ENCODE results near the gene KCNMB2. TPM values are rescaled to one million over a fixed set of nuclear protein-coding genes. Genes with fewer than 3 reads are reported as not detected.

Gene KCNMB2
- total and polyA plus RNA-seq, 2 donors (not counting 1 experiment from before 2014, with no cell fraction given): 0.17 TPM; not detected in 1

GRCh38 chr3:178762385-178762784 is 226.1 kb downstream of the KCNMB2 start:
- H3K4me2 ChIP-seq (ENCODE audit: extremely low read depth, insufficient read depth, low read length): no peak overlapping the region
- H3K4me1 ChIP-seq (ENCODE audit: control insufficient read depth, extremely low read depth, insufficient read depth, low read length): no peaks in the 10 kb centered on the region
- H2AFZ ChIP-seq (ENCODE audit: low read length): no peak overlapping the region
- H3K36me3 ChIP-seq (ENCODE audit: control insufficient read depth, insufficient read depth, low read length): no peaks in the 10 kb centered on the region
- no peaks in the 10 kb centered on the region for H3K79me2 ChIP-seq (ENCODE audit: control insufficient read depth, insufficient read depth, low read length)
- DNase-seq (ENCODE audit: low read depth in 2 of 2): no peak
- TF ChIP-seq, protein P1, sequence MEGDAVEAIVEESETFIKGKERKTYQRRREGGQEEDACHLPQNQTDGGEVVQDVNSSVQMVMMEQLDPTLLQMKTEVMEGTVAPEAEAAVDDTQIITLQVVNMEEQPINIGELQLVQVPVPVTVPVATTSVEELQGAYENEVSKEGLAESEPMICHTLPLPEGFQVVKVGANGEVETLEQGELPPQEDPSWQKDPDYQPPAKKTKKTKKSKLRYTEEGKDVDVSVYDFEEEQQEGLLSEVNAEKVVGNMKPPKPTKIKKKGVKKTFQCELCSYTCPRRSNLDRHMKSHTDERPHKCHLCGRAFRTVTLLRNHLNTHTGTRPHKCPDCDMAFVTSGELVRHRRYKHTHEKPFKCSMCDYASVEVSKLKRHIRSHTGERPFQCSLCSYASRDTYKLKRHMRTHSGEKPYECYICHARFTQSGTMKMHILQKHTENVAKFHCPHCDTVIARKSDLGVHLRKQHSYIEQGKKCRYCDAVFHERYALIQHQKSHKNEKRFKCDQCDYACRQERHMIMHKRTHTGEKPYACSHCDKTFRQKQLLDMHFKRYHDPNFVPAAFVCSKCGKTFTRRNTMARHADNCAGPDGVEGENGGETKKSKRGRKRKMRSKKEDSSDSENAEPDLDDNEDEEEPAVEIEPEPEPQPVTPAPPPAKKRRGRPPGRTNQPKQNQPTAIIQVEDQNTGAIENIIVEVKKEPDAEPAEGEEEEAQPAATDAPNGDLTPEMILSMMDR (conservative IDR thresholded peaks at IDR 0.05 in 1 of 2, IDR thresholded peaks at IDR 0.05 in 1 of 2; ENCODE audit: low read depth in 1 of 2, low read length in 2 of 2): no peak
- no peak for TF ChIP-seq EZH2 (IDR thresholded peaks at IDR 0.05; ENCODE audit: low read length, missing control alignments)
- no peaks in the 10 kb centered on the region for H3K27me3 ChIP-seq (ENCODE audit: control insufficient read depth, insufficient read depth, low read length)
- H3K9ac ChIP-seq (ENCODE audit: insufficient read depth, low read length): no peak overlapping the region
- no peaks in the 10 kb centered on the region for H3K9me3 ChIP-seq (ENCODE audit: control insufficient read depth, insufficient read depth, low read depth, low read length)
- no peak overlapping the region for H3K27ac ChIP-seq (ENCODE audit: insufficient read depth, low read length)
- no peaks in the 10 kb centered on the region for H4K20me1 ChIP-seq (ENCODE audit: control insufficient read depth, extremely low read depth, insufficient read depth, low read length)
- H3K4me3 ChIP-seq (replicated peaks in 1 of 4; ENCODE audit: control extremely low read depth in 1 of 4, insufficient read depth in 1 of 4, low read depth in 3 of 4, low read length in 4 of 4): no peak overlapping the region

GRCh38 chr3:178765472-178765871 is 229.2 kb downstream of the KCNMB2 start:
- no peak for DNase-seq (ENCODE audit: low read depth in 2 of 2)
- no peak for TF ChIP-seq EZH2 (IDR thresholded peaks at IDR 0.05; ENCODE audit: low read length, missing control alignments)
- TF ChIP-seq, protein P1 (conservative IDR thresholded peaks at IDR 0.05 in 1 of 2, IDR thresholded peaks at IDR 0.05 in 1 of 2; ENCODE audit: low read depth in 1 of 2, low read length in 2 of 2): no peak

DNA sequence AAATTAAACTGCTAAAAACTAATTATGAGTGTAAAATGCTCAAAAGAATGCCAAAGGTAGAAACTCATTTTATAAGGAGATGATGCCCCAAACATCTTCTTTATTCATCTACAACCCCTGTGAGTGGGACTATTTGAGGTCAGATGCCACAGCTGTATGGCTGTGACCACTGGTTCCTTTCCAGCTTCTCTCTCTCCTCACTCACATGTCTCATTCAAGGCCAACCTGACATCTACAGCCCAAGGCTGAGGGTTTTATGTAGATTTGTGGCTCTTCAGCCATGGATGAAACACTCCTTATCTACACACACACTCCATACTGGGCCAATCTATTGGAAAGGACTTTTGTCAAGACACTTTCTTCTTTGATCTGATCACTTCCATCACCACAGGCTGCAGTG is 231.3 kb downstream of the KCNMB2 start:
- no peak for TF ChIP-seq EZH2 (IDR thresholded peaks at IDR 0.05; ENCODE audit: low read length, missing control alignments)
- TF ChIP-seq, protein P1 (conservative IDR thresholded peaks at IDR 0.05 in 1 of 2, IDR thresholded peaks at IDR 0.05 in 1 of 2; ENCODE audit: low read depth in 1 of 2, low read length in 2 of 2): no peak
- Histone ChIP-seq H3K4me3 (replicated peaks in 1 of 4; ENCODE audit: control extremely low read depth in 1 of 4, insufficient read depth in 1 of 4, low read depth in 3 of 4, low read length in 4 of 4) (no peak overlapping the region), H3K27me3 (ENCODE audit: control insufficient read depth, insufficient read depth, low read length) (no peaks in the 10 kb centered on the region), H3K27ac (ENCODE audit: insufficient read depth, low read length) (no peak overlapping the region), H3K9me3 (ENCODE audit: control insufficient read depth, insufficient read depth, low read depth, low read length) (no peaks in the 10 kb centered on the region), H3K9ac (ENCODE audit: insufficient read depth, low read length) (no peak overlapping the region), H4K20me1 (ENCODE audit: control insufficient read depth, extremely low read depth, insufficient read depth, low read length) (no peaks in the 10 kb centered on the region), H3K36me3 (ENCODE audit: control insufficient read depth, insufficient read depth, low read length) (no peaks in the 10 kb centered on the region), H3K4me2 (ENCODE audit: extremely low read depth, insufficient read depth, low read length) (no peak overlapping the region), H3K4me1 (ENCODE audit: control insufficient read depth, extremely low read depth, insufficient read depth, low read length) (no peaks in the 10 kb centered on the region), H2AFZ (ENCODE audit: low read length) (no peak overlapping the region), H3K79me2 (ENCODE audit: control insufficient read depth, insufficient read depth, low read length) (no peaks in the 10 kb centered on the region)
- no peak for DNase-seq (ENCODE audit: low read depth in 2 of 2)

More at GRCh38 chr3:178765472-178765871, 229.2 kb downstream of the KCNMB2 start:
- Histone ChIP-seq H3K79me2 (ENCODE audit: control insufficient read depth, insufficient read depth, low read length) (no peaks in the 10 kb centered on the region), H3K27me3 (ENCODE audit: control insufficient read depth, insufficient read depth, low read length) (no peaks in the 10 kb centered on the region), H3K4me3 (replicated peaks in 1 of 4; ENCODE audit: control extremely low read depth in 1 of 4, insufficient read depth in 1 of 4, low read depth in 3 of 4, low read length in 4 of 4) (no peak overlapping the region), H3K4me1 (ENCODE audit: control insufficient read depth, extremely low read depth, insufficient read depth, low read length) (no peaks in the 10 kb centered on the region), H3K27ac (ENCODE audit: insufficient read depth, low read length) (no peak overlapping the region), H3K9ac (ENCODE audit: insufficient read depth, low read length) (no peak overlapping the region), H2AFZ (ENCODE audit: low read length) (no peak overlapping the region), H3K4me2 (ENCODE audit: extremely low read depth, insufficient read depth, low read length) (no peak overlapping the region), H3K36me3 (ENCODE audit: control insufficient read depth, insufficient read depth, low read length) (no peaks in the 10 kb centered on the region), H3K9me3 (ENCODE audit: control insufficient read depth, insufficient read depth, low read depth, low read length) (no peaks in the 10 kb centered on the region), H4K20me1 (ENCODE audit: control insufficient read depth, extremely low read depth, insufficient read depth, low read length) (no peaks in the 10 kb centered on the region)

Measured in fibroblast of lung (primary cell).